GM23338 (cell line): ENCODE measurements around the gene QKI.
A peak's percentile ranks its signal among the peaks of the same experiment; 100 is the strongest.

ENCODE experiments used
- CTCF ChIP-seq, 2 experiments: fragments of 200-600 bp in 1 of 2; sonication (generic) in 1 of 2; conservative IDR thresholded peaks; 2 replicates each; pipeline versions ENCODE4 v1.5.1 to v1.6.1; 2016 to 2017; ENCODE audit warnings: antibody characterized with exemption in 2 of 2, low read depth in 2 of 2, mild to moderate bottlenecking in 2 of 2, moderate library complexity in 1 of 2
- ETS1 ChIP-seq: IDR thresholded peaks from 2 replicates; pipeline ENCODE4 v1.6.1; 2016; ENCODE audit warnings: antibody characterized with exemption
- EZH2 ChIP-seq: fragments of 200-600 bp; sonication (generic); IDR thresholded peaks from one replicate; pipeline ENCODE4 v1.8.0; 2017; ENCODE audit warnings: antibody characterized with exemption, mild to moderate bottlenecking, low read depth; ENCODE audit not compliant: unreplicated experiment
- EZH2phosphoT487 ChIP-seq: fragments of 200-600 bp; sonication (generic); IDR thresholded peaks from one replicate; pipeline ENCODE4 v1.8.1; 2018; ENCODE audit warnings: antibody characterized with exemption; ENCODE audit not compliant: unreplicated experiment
- NANOG ChIP-seq: IDR thresholded peaks from 2 replicates; pipeline ENCODE4 v1.6.1; 2016; ENCODE audit warnings: antibody characterized with exemption, borderline replicate concordance
- POLR2AphosphoS5 ChIP-seq: IDR thresholded peaks from 2 replicates; pipeline ENCODE4 v1.6.1; 2016; ENCODE audit warnings: antibody characterized with exemption, low read depth
- REST ChIP-seq: IDR thresholded peaks from one replicate; pipeline ENCODE4 v1.6.1; 2018; ENCODE audit warnings: antibody characterized with exemption; ENCODE audit not compliant: unreplicated experiment

- TF ChIP-seq CTCF (conservative IDR thresholded peaks at IDR 0.05; ENCODE audit: low read depth in 2 of 2), result no peak
- TF ChIP-seq EZH2, result no peak
- no peak for TF ChIP-seq EZH2phosphoT487
- TF ChIP-seq REST, result no peak
- TF ChIP-seq ETS1, result no peak
- TF ChIP-seq NANOG, result no peak
- TF ChIP-seq POLR2AphosphoS5, result 0 out of 2 replicates have a peak, but pooled peaks have one; percentile 7
These were observed 164.8 kb downstream of the QKI start for GRCh38 chr6:163579111-163579879.
